Thymus (tissue), 14 donors: Measurements from ENCODE around the gene GCAT. TPM values are rescaled to one million over a fixed set of nuclear protein-coding genes. Genes with fewer than 3 reads are reported as not detected.

Experiments used
- DNase-seq, 9 donors: peaks; one replicate each; pipeline ENCODE4 v3.0.0-alpha.2; 2013; ENCODE audit warnings: low spot score in 9 of 9, low read depth in 6 of 9, missing footprints in 1 of 9
- H3K27ac ChIP-seq, 2 donors: one replicate each; pipeline ENCODE4 v1.5.1; 2013; ENCODE audit warnings: control low read depth in 1 of 2, low read depth in 1 of 2, low read length in 1 of 2, mild to moderate bottlenecking in 1 of 2, moderate library complexity in 1 of 2
- H3K27me3 ChIP-seq, 2 donors: one replicate each; pipeline ENCODE4 v1.5.1; 2013; ENCODE audit warnings: low read length in 1 of 2; ENCODE audit not compliant: control insufficient read depth in 2 of 2, insufficient read depth in 1 of 2
- H3K36me3 ChIP-seq, 2 donors: one replicate each; pipeline ENCODE4 v1.5.1; 2013; ENCODE audit warnings: low read length in 1 of 2, mild to moderate bottlenecking in 1 of 2, moderate library complexity in 1 of 2; ENCODE audit not compliant: control insufficient read depth in 2 of 2, insufficient read depth in 2 of 2
- H3K4me1 ChIP-seq, 2 donors: one replicate each; pipeline ENCODE4 v1.5.1; 2013; ENCODE audit warnings: low read length in 2 of 2; ENCODE audit not compliant: control insufficient read depth in 2 of 2, insufficient read depth in 2 of 2
- H3K4me3 ChIP-seq, 2 donors: one replicate each; pipeline ENCODE4 v1.5.1; 2013; ENCODE audit warnings: low read length in 2 of 2, control low read depth in 1 of 2, mild to moderate bottlenecking in 1 of 2
- H3K9me3 ChIP-seq, 2 donors: one replicate each; pipeline ENCODE4 v1.5.1; 2013; ENCODE audit warnings: low read length in 1 of 2, mild to moderate bottlenecking in 1 of 2; ENCODE audit not compliant: control insufficient read depth in 2 of 2, insufficient read depth in 1 of 2
- WGBS: extraction: QIAGEN DNeasy Blood & Tissue Kit; methylation state at CpG from one replicate; pipeline ENCODE4 v1.1.7; 2013; 5-methylcytosine and 5-hydroxymethylcytosine counted together
- long read RNA-seq, 10 donors: transcript quantifications; one replicate each; lab custom pipeline, GENCODE V29; 2026
- polyA plus RNA-seq: library from polyadenylated mRNA; stranded (reverse); fragments of 200-250 nt; gene quantifications from one replicate; pipeline ENCODE4 v1.2.3, GENCODE V29; 2013
- total RNA-seq: library from RNA; stranded (reverse); fragments of 120-200 nt; gene quantifications from one replicate; pipeline ENCODE4 v1.2.4, GENCODE V29; 2013
- donor health status: healthy.

Gene GCAT
- total RNA-seq (4.8 TPM), polyA plus RNA-seq (7.8 TPM)
- long read RNA-seq, donor 1: 0 reads
- long read RNA-seq, donor 2, transcript GCAT-201 (9 exons, 1,497 nt): major isoform, 6 of 6 reads
- long read RNA-seq, donor 2, partial matches to known transcripts: 0 of 6 reads
- long read RNA-seq, donor 2, other reads (novel, unspliced or antisense): 0 of 6 reads
- long read RNA-seq, donor 3, partial matches to known transcripts: 0 of 1 reads
- long read RNA-seq, donor 3, other reads (novel, unspliced or antisense): 0 of 1 reads
- long read RNA-seq, donor 4: 0 reads
- long read RNA-seq, donor 5, partial matches to known transcripts: 0 of 4 reads
- long read RNA-seq, donor 5, other reads (novel, unspliced or antisense): 0 of 4 reads
- long read RNA-seq, donor 6, partial matches to known transcripts: 0 of 3 reads
- long read RNA-seq, donor 6, other reads (novel, unspliced or antisense): 0 of 3 reads
- long read RNA-seq, donor 7: 0 reads
- long read RNA-seq, donor 8: 0 reads
- long read RNA-seq, donor 9, partial matches to known transcripts: 0 of 1 reads
- long read RNA-seq, donor 9, other reads (novel, unspliced or antisense): 0 of 1 reads
- long read RNA-seq, donor 10, partial matches to known transcripts: 0 of 4 reads
- long read RNA-seq, donor 10, other reads (novel, unspliced or antisense): 0 of 4 reads

- Histone ChIP-seq H3K36me3 (peaks cover 0 to 8% of the 10 kb centered on the region in 2 donors), H3K4me1 (peaks cover 20 to 50% of the 10 kb centered on the region in 2 donors), H3K27ac (peak within 1 kb of the TSS; percentile 36 to 49), H3K9me3 (peaks cover 0 to 4% of the 10 kb centered on the region in 2 donors), H3K27me3 (peaks cover 8 to 71% of the 10 kb centered on the region in 2 donors), H3K4me3 (peak within 1 kb of the TSS; percentile 56 to 61)
- peak; percentile 74 to 96 (median 89) for DNase-seq
- under 1% methylated on average over 73 of the region's 73 CpGs for WGBS
Measured at GRCh38 chr22:37807410-37808293, at the start of gene GCAT. Gene GCAT (plus strand): TSS chr22:37807934. CDS start chr22:37807968, 34 bp downstream.

GRCh38 chr22:37758694-37759093, 49.0 kb upstream of the GCAT start:
- Histone ChIP-seq H3K9me3 (no peaks in the 10 kb centered on the region), H3K27me3 (no peaks in the 10 kb centered on the region), H3K4me1 (no peaks in the 10 kb centered on the region), H3K4me3 (no peak overlapping the region), H3K36me3 (peaks cover 75 to 77% of the 10 kb centered on the region in 2 donors), H3K27ac (no peak overlapping the region)
- 86% methylated on average over 10 of the region's 10 CpGs for WGBS
- DNase-seq: no peak

GRCh38 chr22:37759281-37759680, 48.5 kb upstream of the GCAT start:
- H3K36me3 ChIP-seq: peaks cover 72 to 79% of the 10 kb centered on the region in 2 donors
- no peak overlapping the region for H3K4me3 ChIP-seq
- H3K4me1 ChIP-seq: no peaks in the 10 kb centered on the region
- H3K9me3 ChIP-seq: no peaks in the 10 kb centered on the region
- WGBS: 97% methylated on average over 11 of the region's 11 CpGs
- H3K27me3 ChIP-seq: no peaks in the 10 kb centered on the region
- H3K27ac ChIP-seq: no peak overlapping the region
- no peak for DNase-seq

GRCh38 chr22:37760152-37760551, 47.6 kb upstream of the GCAT start:
- WGBS: 96% methylated on average over 3 of the region's 3 CpGs
- peaks cover 64 to 75% of the 10 kb centered on the region in 2 donors for H3K36me3 ChIP-seq
- no peaks in the 10 kb centered on the region for H3K27me3 ChIP-seq
- H3K4me1 ChIP-seq: no peaks in the 10 kb centered on the region
- no peak for DNase-seq
- H3K27ac ChIP-seq: no peak overlapping the region
- H3K9me3 ChIP-seq: no peaks in the 10 kb centered on the region
- H3K4me3 ChIP-seq: no peak overlapping the region

GRCh38 chr22:37762389-37762836, 45.3 kb upstream of the GCAT start:
- no peaks in the 10 kb centered on the region for H3K27me3 ChIP-seq
- WGBS: 91% methylated on average over 10 of the region's 10 CpGs
- no peaks in the 10 kb centered on the region for H3K4me1 ChIP-seq

GRCh38 chr22:37763012-37763411, 44.7 kb upstream of the GCAT start:
- H3K4me1 ChIP-seq: no peaks in the 10 kb centered on the region
- WGBS: 98% methylated on average over 9 of the region's 9 CpGs
- DNase-seq: no peak

More at GRCh38 chr22:37762389-37762836, 45.3 kb upstream of the GCAT start:
- Histone ChIP-seq H3K27ac (no peak overlapping the region), H3K36me3 (peaks cover 41 to 64% of the 10 kb centered on the region in 2 donors), H3K4me3 (no peak overlapping the region), H3K9me3 (no peaks in the 10 kb centered on the region)
- DNase-seq: no peak

GRCh38 chr22:37763652-37764051, 44.1 kb upstream of the GCAT start:
- Histone ChIP-seq H3K36me3 (peaks cover 39 to 64% of the 10 kb centered on the region in 2 donors), H3K4me3 (no peak overlapping the region), H3K9me3 (no peaks in the 10 kb centered on the region), H3K4me1 (no peaks in the 10 kb centered on the region), H3K27ac (no peak overlapping the region), H3K27me3 (no peaks in the 10 kb centered on the region)
- 97% methylated on average over 16 of the region's 16 CpGs for WGBS
- no peak for DNase-seq

More at GRCh38 chr22:37763012-37763411, 44.7 kb upstream of the GCAT start:
- H3K27me3 ChIP-seq: no peaks in the 10 kb centered on the region
- no peaks in the 10 kb centered on the region for H3K9me3 ChIP-seq
- H3K4me3 ChIP-seq: no peak overlapping the region
- H3K36me3 ChIP-seq: peaks cover 39 to 64% of the 10 kb centered on the region in 2 donors
- no peak overlapping the region for H3K27ac ChIP-seq

- no peaks in the 10 kb centered on the region for H3K27me3 ChIP-seq
- WGBS: 96% methylated on average over 6 of the region's 6 CpGs
- no peak overlapping the region for H3K4me3 ChIP-seq
- no peak for DNase-seq
- peaks cover 36 to 63% of the 10 kb centered on the region in 2 donors for H3K36me3 ChIP-seq
- no peak overlapping the region for H3K27ac ChIP-seq
- no peaks in the 10 kb centered on the region for H3K4me1 ChIP-seq
- no peaks in the 10 kb centered on the region for H3K9me3 ChIP-seq
Measured at GRCh38 chr22:37764622-37765021, 43.1 kb upstream of the GCAT start.
